WTC11 (cell line): Measurements from ENCODE around the gene MEGF6. TPM values are rescaled to one million over a fixed set of nuclear protein-coding genes. Genes with fewer than 3 reads are reported as not detected.

Source experiments
- ATAC-seq: fragments of 200-7000 bp; cut with Tn5 transposase; 2 replicates; pipeline ENCODE4 v1.10.0; 2021; ENCODE audit warnings: mild to moderate bottlenecking, moderate library complexity
- CTCF ChIA-PET: fragments of 300-600 bp; sonication (Branson Sonifier 250); formaldehyde crosslinking; loops from one replicate; lab custom pipeline; 2021; ENCODE audit warnings: antibody characterized with exemption; lab: Charles Lee
- POLR2A ChIA-PET: fragments of 350-600 bp; sonication (Branson Sonifier 250); formaldehyde crosslinking; loops from one replicate; lab custom pipeline; 2021; ENCODE audit warnings: antibody characterized with exemption; lab: Charles Lee
- DNase-seq: peaks from one replicate; pipeline ENCODE4 v3.0.0; 2021; ENCODE audit warnings: low spot score
- H3K27ac Mint-ChIP-seq: 2 replicates; pipeline ENCODE4 v1.8.0; 2021; ENCODE audit warnings: mixed read lengths
- H3K27me3 Mint-ChIP-seq: 2 replicates; pipeline ENCODE4 v1.8.0; 2021; ENCODE audit warnings: low read depth, mild to moderate bottlenecking, moderate library complexity, mixed read lengths
- H3K36me3 Mint-ChIP-seq: 2 replicates; pipeline ENCODE4 v1.8.0; 2021; ENCODE audit warnings: mixed read lengths
- H3K4me1 Mint-ChIP-seq: 2 replicates; pipeline ENCODE4 v1.8.0; 2022; ENCODE audit warnings: mixed read lengths
- H3K4me3 Mint-ChIP-seq: 2 replicates; pipeline ENCODE4 v1.8.0; 2021; ENCODE audit warnings: mild to moderate bottlenecking, moderate library complexity, mixed read lengths
- H3K9me3 Mint-ChIP-seq: 2 replicates; pipeline ENCODE4 v1.8.0; 2021; ENCODE audit warnings: mixed read lengths
- AFF4 ChIP-seq: sonication (generic); formaldehyde crosslinking; IDR thresholded peaks from 2 replicates; pipeline ENCODE4 v1.8.1; 2023; ENCODE audit warnings: mild to moderate bottlenecking, missing genetic modification reagents, borderline replicate concordance
- CBFB ChIP-seq: sonication (generic); formaldehyde crosslinking; IDR thresholded peaks from 2 replicates; pipeline ENCODE4 v1.8.1; 2022; ENCODE audit warnings: mild to moderate bottlenecking, low read depth, missing genetic modification reagents
- FOXP1 ChIP-seq: sonication (generic); formaldehyde crosslinking; IDR thresholded peaks from 2 replicates; pipeline ENCODE4 v1.8.0; 2022; ENCODE audit warnings: missing genetic modification reagents, mild to moderate bottlenecking, moderate library complexity, borderline replicate concordance
- HMGA2 ChIP-seq: fragments of 250-450 bp; sonication (Bioruptor Pico); IDR thresholded peaks from 2 replicates; pipeline ENCODE4 v1.4.0; 2021; ENCODE audit warnings: mild to moderate bottlenecking, moderate library complexity
- HMGXB4 ChIP-seq: sonication (generic); formaldehyde crosslinking; IDR thresholded peaks from 2 replicates; pipeline ENCODE4 v1.8.1; 2023; ENCODE audit warnings: mild to moderate bottlenecking, moderate library complexity, missing genetic modification reagents
- RORB ChIP-seq: fragments of 250-450 bp; sonication (Bioruptor Pico); IDR thresholded peaks from 2 replicates; pipeline ENCODE4 v1.9.0; 2021; ENCODE audit warnings: mild to moderate bottlenecking
- TEAD1 ChIP-seq: sonication (generic); formaldehyde crosslinking; IDR thresholded peaks from 2 replicates; pipeline ENCODE4 v1.8.0; 2022; ENCODE audit warnings: mild to moderate bottlenecking, missing genetic modification reagents
- USF1 ChIP-seq: sonication (generic); formaldehyde crosslinking; IDR thresholded peaks from 2 replicates; pipeline ENCODE4 v1.8.0; 2022; ENCODE audit warnings: mild to moderate bottlenecking, missing genetic modification reagents
- USF2 ChIP-seq: sonication (generic); formaldehyde crosslinking; IDR thresholded peaks from 2 replicates; pipeline ENCODE4 v1.8.1; 2023; ENCODE audit warnings: mild to moderate bottlenecking, missing genetic modification reagents, moderate library complexity
- ZMAT4 ChIP-seq: fragments of 250-450 bp; sonication (Bioruptor Pico); IDR thresholded peaks from 2 replicates; pipeline ENCODE4 v1.9.0; 2021; ENCODE audit warnings: mild to moderate bottlenecking
- total RNA-seq: library from RNA; stranded (reverse); gene quantifications from 3 replicates; pipeline ENCODE4 v1.2.3, GENCODE V29; 2021
- TF ChIP-seq, protein P1 (sequence below): sonication (generic); formaldehyde crosslinking; IDR thresholded peaks from 2 replicates; pipeline ENCODE4 v1.8.1; 2022; ENCODE audit warnings: low read depth, missing genetic modification reagents, borderline replicate concordance
- TF ChIP-seq, protein P2 (sequence below): fragments of 250-450 bp; sonication (Bioruptor Pico); IDR thresholded peaks from 2 replicates; pipeline ENCODE4 v1.9.0; 2021; ENCODE audit warnings: mild to moderate bottlenecking, borderline replicate concordance

Gene MEGF6
- total RNA-seq, 1 experiment from 2014 or later: 24.9 TPM

DNA sequence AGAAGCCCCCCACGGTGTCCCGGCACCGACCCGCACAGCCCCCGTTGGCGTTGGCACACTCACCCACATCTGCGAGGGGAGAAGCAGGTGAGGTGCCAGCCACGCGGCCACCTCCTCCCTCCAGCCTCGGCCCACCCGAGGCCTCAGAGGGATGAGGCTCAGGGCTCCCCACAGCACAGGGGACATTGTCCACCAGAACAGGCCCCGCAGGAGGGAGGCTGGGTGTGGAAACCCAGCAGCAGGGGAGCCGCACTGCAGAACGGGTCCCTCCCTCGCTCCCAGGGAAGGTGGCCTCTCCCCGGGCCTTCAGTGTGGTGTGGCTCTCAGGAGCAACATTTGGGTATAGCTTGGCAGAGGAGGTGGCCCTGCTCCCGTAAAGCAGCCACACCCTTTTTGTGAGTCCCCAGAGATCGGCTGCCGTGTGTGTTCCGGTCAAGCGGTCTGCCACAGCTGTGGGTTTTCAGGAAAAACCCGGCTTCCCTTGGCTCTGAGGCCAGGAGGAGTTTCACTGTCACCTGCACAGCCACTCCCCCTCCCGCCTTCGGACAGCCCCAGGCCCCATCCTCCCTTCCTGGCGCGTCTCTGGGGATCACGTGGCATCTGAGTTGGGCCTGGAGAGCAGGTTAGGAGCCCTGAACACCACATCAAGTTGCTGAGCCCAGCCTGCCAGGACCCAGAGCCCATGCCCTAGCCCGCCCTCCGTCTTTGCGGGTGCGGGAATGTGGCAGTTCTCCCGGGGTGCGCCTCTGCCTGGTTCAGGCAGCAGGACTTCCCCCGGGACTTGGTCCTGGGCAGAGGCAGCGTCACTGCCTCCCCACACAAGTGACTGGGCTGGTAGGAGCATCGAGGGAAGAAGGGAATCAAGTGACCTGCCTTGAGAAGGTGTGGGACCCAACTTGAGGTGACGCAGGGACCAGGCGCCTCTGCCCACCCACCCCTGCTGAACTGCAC, 64.0 kb downstream of the MEGF6 start:
- Mint-ChIP-seq H3K27ac (peak overlapping the region; percentile 68), H3K4me1 (no peaks in the 10 kb centered on the region), H3K27me3 (no peaks in the 10 kb centered on the region), H3K9me3 (no peaks in the 10 kb centered on the region), H3K4me3 (no peak overlapping the region), H3K36me3 (no peaks in the 10 kb centered on the region)
- TF ChIP-seq FOXP1: no peak
- TF ChIP-seq CBFB (CRISPR knock-in tag): no peak
- no peak for TF ChIP-seq ZMAT4 (CRISPR knock-in tag)
- peak; percentile 61 for TF ChIP-seq USF2 (CRISPR knock-in tag)
- peak; percentile 70; the same call in 1 of the 2 replicates for TF ChIP-seq USF1
- TF ChIP-seq TEAD1: no peak
- ATAC-seq (peak; percentile 34), DNase-seq (peak; percentile 39)
- ChIA-PET CTCF (interaction anchor here (2.1 to 2.2 kb wide), 2 partner anchors 18 to 29 kb away, joined by 5 read pairs; no protein-coding TSS in a partner anchor), POLR2A (no interaction called here)

DNA sequence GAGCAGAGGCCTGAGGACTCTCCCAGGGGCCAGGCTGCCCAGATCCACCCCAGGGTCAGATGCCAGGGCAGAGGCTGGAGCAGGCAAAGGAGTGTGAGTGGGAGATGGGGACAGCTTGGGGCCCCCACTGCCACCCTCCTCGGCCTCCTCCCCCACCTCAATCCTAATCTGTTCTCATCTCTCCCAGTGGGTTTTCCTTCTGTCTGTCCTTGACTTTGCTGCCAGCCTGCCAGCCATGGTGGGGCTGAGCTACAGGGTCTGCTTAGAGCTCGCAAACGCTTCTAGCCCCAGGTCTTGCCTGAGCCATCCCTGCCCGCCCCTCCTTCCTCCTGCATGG, 65.3 kb downstream of the MEGF6 start:
- DNase-seq: no peak
- no peaks in the 10 kb centered on the region for H3K4me1 Mint-ChIP-seq
- ATAC-seq: no peak
- H3K36me3 Mint-ChIP-seq: no peaks in the 10 kb centered on the region
- TF ChIP-seq RORB: no peak
- no peaks in the 10 kb centered on the region for H3K9me3 Mint-ChIP-seq
- H3K27ac Mint-ChIP-seq: no peak overlapping the region
- ChIA-PET POLR2A (no interaction called here), CTCF (interaction anchor here (0.8 to 2.3 kb wide), 6 partner anchors 15 to 179 kb away, joined by 3 to 10 read pairs (median 4); no protein-coding TSS in a partner anchor)
- H3K27me3 Mint-ChIP-seq: no peaks in the 10 kb centered on the region
- no peak overlapping the region for H3K4me3 Mint-ChIP-seq

GRCh38 chr1:3545363-3546047, 65.8 kb downstream of the MEGF6 start:
- CTCF ChIA-PET: interaction anchor here (0.8 to 2.3 kb wide), 8 partner anchors 14 to 179 kb away, joined by 3 to 10 read pairs (median 4); no protein-coding TSS in a partner anchor
- H3K9me3 Mint-ChIP-seq: no peaks in the 10 kb centered on the region
- ATAC-seq: no peak
- H3K4me1 Mint-ChIP-seq: no peaks in the 10 kb centered on the region
- no peak overlapping the region for H3K27ac Mint-ChIP-seq
- DNase-seq: peak; percentile 29
- POLR2A ChIA-PET: no interaction called here
- H3K36me3 Mint-ChIP-seq: no peaks in the 10 kb centered on the region
- no peaks in the 10 kb centered on the region for H3K27me3 Mint-ChIP-seq
- H3K4me3 Mint-ChIP-seq: no peak overlapping the region
- TF ChIP-seq HMGXB4 (CRISPR knock-in tag) (no peak), CBFB (CRISPR knock-in tag) (no peak), AFF4 (CRISPR knock-in tag) (no peak), HMGA2 (CRISPR knock-in tag) (no peak)
- TF ChIP-seq, protein P1, sequence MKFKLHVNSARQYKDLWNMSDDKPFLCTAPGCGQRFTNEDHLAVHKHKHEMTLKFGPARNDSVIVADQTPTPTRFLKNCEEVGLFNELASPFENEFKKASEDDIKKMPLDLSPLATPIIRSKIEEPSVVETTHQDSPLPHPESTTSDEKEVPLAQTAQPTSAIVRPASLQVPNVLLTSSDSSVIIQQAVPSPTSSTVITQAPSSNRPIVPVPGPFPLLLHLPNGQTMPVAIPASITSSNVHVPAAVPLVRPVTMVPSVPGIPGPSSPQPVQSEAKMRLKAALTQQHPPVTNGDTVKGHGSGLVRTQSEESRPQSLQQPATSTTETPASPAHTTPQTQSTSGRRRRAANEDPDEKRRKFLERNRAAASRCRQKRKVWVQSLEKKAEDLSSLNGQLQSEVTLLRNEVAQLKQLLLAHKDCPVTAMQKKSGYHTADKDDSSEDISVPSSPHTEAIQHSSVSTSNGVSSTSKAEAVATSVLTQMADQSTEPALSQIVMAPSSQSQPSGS (CRISPR knock-in tag): no peak
- TF ChIP-seq, protein P2, sequence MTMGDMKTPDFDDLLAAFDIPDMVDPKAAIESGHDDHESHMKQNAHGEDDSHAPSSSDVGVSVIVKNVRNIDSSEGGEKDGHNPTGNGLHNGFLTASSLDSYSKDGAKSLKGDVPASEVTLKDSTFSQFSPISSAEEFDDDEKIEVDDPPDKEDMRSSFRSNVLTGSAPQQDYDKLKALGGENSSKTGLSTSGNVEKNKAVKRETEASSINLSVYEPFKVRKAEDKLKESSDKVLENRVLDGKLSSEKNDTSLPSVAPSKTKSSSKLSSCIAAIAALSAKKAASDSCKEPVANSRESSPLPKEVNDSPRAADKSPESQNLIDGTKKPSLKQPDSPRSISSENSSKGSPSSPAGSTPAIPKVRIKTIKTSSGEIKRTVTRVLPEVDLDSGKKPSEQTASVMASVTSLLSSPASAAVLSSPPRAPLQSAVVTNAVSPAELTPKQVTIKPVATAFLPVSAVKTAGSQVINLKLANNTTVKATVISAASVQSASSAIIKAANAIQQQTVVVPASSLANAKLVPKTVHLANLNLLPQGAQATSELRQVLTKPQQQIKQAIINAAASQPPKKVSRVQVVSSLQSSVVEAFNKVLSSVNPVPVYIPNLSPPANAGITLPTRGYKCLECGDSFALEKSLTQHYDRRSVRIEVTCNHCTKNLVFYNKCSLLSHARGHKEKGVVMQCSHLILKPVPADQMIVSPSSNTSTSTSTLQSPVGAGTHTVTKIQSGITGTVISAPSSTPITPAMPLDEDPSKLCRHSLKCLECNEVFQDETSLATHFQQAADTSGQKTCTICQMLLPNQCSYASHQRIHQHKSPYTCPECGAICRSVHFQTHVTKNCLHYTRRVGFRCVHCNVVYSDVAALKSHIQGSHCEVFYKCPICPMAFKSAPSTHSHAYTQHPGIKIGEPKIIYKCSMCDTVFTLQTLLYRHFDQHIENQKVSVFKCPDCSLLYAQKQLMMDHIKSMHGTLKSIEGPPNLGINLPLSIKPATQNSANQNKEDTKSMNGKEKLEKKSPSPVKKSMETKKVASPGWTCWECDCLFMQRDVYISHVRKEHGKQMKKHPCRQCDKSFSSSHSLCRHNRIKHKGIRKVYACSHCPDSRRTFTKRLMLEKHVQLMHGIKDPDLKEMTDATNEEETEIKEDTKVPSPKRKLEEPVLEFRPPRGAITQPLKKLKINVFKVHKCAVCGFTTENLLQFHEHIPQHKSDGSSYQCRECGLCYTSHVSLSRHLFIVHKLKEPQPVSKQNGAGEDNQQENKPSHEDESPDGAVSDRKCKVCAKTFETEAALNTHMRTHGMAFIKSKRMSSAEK (CRISPR knock-in tag): no peak
